ENCODE measurements around the gene SYNM. TPM values are rescaled to one million over a fixed set of nuclear protein-coding genes. Genes with fewer than 3 reads are reported as not detected.

The SYNM gene
- total RNA-seq, 1 donor from 2014 or later: 295 TPM

- DNase-seq: no peak
- intact Hi-C loops (cut with DNase I): no loop called here
- ATAC-seq (ENCODE audit: poor library complexity): no peak
Measured at GRCh38 chr15:99172989-99173388, 68.1 kb downstream of the SYNM start.

- DNase-seq: no peak
- intact Hi-C loops (cut with DNase I): no loop called here
- ATAC-seq (ENCODE audit: poor library complexity): peak; percentile 84
Measured at GRCh38 chr15:99174567-99175395, 69.9 kb downstream of the SYNM start.

- ATAC-seq (ENCODE audit: poor library complexity): no peak
- intact Hi-C loops (cut with DNase I): no loop called here
Measured at GRCh38 chr15:99176757-99177156, 71.9 kb downstream of the SYNM start.

GRCh38 chr15:99177679-99178078 lies 72.8 kb downstream of the SYNM start:
- ATAC-seq (ENCODE audit: poor library complexity) (no peak), DNase-seq (no peak)
- intact Hi-C loops (cut with DNase I): no loop called here

More at GRCh38 chr15:99176757-99177156, 71.9 kb downstream of the SYNM start:
- DNase-seq: no peak

GRCh38 chr15:99180086-99180963 lies 75.4 kb downstream of the SYNM start:
- ATAC-seq (ENCODE audit: poor library complexity) (peak; percentile 45), DNase-seq (no peak)
- intact Hi-C loops (cut with DNase I): no loop called here

- intact Hi-C loops (cut with DNase I): no loop called here
- no peak for ATAC-seq (ENCODE audit: poor library complexity)
Measured at GRCh38 chr15:99180964-99181306, 76.1 kb downstream of the SYNM start.

GRCh38 chr15:99181545-99181971 lies 76.7 kb downstream of the SYNM start:
- intact Hi-C loops (cut with DNase I): no loop called here
- DNase-seq: peak; percentile 57

More at GRCh38 chr15:99180964-99181306, 76.1 kb downstream of the SYNM start:
- DNase-seq: no peak

GRCh38 chr15:99182791-99183190 lies 77.9 kb downstream of the SYNM start:
- ATAC-seq (ENCODE audit: poor library complexity): no peak
- intact Hi-C loops (cut with DNase I): no loop called here
- no peak for DNase-seq

More at GRCh38 chr15:99181545-99181971, 76.7 kb downstream of the SYNM start:
- ATAC-seq (ENCODE audit: poor library complexity): peak; percentile 82

Other genes starting within 250 kb of the SYNM start
- 0.38 TPM for gene PGPEP1L, start 97.3 kb upstream of the SYNM start, total RNA-seq
- gene TTC23, start 144.5 kb downstream of the SYNM start, total RNA-seq: 8.7 TPM
- gene LRRC28, start 146.4 kb downstream of the SYNM start, total RNA-seq: 21.7 TPM

All from Right ventricle myocardium superior (tissue), 1 donor.